HG02798 (cell line): Measurements from ENCODE around the gene EGFLAM.
"Not testable (repeated sequence)": the region's sequence is repeated elsewhere in the genome, so short reads cannot be mapped to it uniquely, and the experiment has no call there.

Experiments used
- ATAC-seq: cut with Tn5 transposase; IDR thresholded peaks from one replicate; pipeline ENCODE4 v1.9.1; 2021; ENCODE audit warnings: mild to moderate bottlenecking; ENCODE audit not compliant: unreplicated experiment, poor library complexity

The EGFLAM gene

DNA sequence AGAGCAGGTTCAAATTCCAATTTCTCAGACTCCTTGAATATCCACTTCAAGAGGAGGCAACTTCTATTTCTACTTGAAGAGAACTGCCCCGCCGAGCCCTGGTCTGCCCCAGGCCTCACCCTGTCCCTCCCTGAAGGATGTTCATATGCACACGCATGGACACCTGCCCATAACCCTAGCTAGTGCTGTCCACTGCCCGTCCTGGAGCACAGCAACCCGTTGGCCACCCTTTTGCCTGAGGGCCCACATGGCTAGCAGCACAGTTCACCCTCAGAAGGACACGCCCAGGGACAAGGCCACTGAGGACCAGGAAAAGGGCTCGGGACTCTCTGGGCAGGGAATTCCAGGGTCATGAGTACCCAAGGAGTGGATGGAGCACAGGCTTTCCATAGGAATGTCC lies 63.6 kb downstream of the EGFLAM start:
- no peak for ATAC-seq

DNA sequence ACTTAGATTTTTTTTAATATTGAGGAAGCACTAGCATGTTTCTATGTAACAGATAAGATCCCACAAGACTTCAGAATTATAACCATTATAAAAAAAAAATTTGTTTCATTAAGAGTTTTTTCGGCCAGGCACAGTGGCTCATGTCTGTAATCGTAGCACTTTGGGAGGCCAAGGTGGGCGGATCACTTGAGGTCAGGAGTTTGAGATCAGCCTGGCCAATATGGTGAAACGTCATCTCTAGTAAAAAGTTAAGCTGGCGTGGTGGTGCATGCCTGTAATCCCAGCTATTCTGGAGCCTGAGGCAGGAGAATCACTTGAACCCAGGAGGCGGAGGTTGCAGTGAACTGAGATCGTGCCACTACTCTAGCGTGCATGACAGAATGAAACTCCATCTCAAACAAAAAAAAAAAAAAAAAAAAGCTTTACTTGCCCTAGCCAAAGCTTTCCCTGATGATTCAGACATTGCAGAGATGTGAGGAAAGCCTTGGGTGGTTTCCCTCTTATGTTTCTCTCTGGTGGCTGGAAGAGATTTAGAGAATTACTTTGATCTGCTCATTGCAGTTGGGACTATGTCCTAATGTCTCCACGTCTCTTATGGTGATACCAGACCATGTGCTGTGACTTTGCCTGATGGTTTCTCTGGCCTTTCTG lies 65.4 kb downstream of the EGFLAM start:
- ATAC-seq = no peak

- ATAC-seq = no peak
Measured at GRCh38 chr5:38329132-38329715, 70.9 kb downstream of the EGFLAM start.

DNA sequence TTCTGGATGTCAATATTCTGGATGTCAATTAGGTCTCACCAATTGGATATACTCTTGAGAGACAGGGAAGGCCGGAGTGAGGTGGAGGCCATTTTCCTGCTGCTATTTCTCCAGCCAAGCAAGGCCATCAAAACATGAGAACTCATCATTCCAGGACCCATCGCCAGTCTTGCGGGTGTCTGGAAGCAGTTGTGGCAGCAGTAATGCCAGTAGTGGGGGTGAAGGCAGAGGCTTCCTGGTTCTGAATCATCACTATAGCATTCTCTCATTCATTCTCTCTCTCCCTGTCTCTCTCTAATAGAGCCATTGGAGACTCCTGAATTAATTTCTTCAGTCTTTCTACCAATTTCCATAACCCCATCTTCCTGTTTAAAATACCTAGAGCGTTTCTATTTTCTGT lies 71.8 kb downstream of the EGFLAM start:
- no peak for ATAC-seq

DNA sequence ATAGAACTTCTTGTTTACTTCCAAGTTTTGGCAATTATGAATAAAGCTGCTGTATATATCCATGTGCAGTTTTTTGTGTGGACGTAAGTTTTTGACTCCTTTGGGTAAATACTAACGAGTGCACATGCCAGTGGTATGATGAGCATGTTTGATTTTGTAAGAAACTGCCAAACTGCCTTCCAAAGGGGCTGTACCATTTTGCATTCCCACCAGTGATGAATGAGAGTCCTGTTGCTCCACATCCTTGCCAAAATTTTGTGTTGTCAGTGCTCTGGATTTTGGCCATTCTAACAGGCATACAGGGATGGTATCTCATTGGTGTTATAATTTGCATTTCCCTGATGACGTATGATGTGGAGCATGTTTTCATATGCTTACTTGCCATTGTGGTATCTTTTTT lies 73.5 kb downstream of the EGFLAM start:
- no peak for ATAC-seq

- ATAC-seq = not testable (repeated sequence)
Measured at GRCh38 chr5:38333181-38333580, 74.8 kb downstream of the EGFLAM start.

GRCh38 chr5:38338455-38338854 lies 80.1 kb downstream of the EGFLAM start:
- ATAC-seq = no peak

- ATAC-seq = no peak
Measured at GRCh38 chr5:38339446-38339845, 81.1 kb downstream of the EGFLAM start.

DNA sequence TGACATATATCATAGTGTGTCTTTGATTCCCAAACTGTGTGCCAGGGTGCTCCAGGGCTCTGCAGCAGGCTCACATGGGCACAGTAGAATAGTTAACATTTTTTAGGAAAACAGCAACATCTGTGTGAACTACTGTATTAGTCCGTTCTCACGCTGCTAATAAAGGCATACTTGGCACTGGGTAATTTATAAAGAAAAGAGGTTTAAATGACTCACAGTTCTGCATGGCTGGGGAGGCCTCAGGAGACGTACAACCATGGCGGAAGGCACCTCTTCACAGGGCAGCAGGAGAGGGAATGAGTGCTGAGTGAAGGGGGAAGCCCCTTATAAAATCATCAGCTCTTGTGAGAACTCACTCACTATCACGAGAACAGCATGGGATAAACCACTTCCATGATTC lies 82.7 kb downstream of the EGFLAM start:
- ATAC-seq = no peak

- ATAC-seq = no peak
Measured at GRCh38 chr5:38341641-38342040, 83.3 kb downstream of the EGFLAM start.

DNA sequence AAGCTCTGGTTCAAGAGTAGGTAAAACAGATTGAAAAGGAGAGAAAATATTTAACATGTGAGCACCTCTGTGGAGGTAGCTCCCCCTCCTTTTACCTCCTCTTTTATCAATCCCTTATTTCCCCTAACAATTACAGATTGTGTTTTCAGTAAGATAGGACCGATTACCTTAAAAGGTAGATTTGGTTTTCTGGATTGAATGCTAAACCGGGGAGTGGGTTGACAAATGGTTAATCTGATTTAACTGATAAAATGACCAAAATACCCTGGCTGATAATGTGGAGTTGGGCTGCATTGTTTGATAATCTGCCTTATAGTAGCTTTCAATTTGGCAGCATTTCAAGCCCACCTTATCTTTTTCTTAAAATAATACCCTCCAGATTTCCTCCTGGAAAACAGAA lies 83.9 kb downstream of the EGFLAM start:
- no peak for ATAC-seq

- no peak for ATAC-seq
Measured at GRCh38 chr5:38344891-38345290, 86.5 kb downstream of the EGFLAM start.

DNA sequence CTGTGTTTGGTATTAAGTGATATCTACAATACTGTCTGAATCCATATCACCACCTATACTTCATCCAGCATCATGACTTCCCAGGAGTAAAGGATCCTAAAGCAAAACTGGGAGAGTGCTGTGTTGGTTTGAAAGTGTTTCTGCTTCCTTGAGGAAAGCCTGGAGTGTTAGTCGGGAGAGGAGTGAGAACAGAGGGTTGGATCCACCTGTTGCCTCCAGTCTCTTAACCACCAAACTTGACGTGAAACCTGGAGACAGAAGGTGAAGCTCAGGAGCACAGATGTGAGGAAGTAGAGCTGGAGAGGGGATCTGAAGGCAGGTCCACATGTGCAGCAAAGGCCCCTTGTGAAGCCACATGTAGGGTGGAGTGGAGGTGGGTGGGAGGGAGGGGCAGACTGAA lies 88.2 kb downstream of the EGFLAM start:
- no peak for ATAC-seq

DNA sequence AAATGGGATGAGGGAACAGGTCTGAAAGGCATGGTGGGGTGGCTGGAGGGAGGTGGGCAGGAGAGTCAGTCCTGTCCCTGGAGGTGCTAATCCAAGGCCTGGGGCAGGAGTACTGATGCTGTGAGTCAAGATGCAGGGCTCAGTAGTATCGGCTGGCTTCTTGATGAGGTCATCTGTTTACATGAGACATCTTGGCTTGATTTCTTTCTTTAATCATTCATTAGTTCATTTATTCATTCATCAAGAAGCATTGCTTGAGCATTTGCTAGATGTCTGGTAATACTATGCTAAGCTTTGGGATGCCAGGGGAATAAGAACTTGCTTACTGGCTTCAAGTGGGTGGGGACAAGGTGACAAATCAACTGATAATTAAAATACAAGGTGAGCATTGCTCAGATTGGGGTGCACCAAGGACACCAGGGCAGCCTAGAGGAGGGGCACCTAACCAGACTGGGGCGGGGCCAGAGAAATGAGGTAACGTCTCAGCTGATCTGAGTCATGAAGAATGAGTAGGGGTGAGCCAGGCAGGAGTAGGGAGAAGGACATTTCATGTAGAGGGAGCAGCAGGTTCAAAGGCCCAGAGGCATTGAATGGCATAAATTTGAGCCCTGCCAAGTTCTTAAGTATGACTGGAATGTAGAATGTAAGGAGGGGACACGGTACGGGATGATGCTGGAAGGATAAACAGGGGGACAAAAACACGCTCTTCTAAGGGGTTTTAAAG lies 88.8 kb downstream of the EGFLAM start:
- ATAC-seq = no peak

- ATAC-seq = no peak
Measured at GRCh38 chr5:38347896-38348295, 89.5 kb downstream of the EGFLAM start.

DNA sequence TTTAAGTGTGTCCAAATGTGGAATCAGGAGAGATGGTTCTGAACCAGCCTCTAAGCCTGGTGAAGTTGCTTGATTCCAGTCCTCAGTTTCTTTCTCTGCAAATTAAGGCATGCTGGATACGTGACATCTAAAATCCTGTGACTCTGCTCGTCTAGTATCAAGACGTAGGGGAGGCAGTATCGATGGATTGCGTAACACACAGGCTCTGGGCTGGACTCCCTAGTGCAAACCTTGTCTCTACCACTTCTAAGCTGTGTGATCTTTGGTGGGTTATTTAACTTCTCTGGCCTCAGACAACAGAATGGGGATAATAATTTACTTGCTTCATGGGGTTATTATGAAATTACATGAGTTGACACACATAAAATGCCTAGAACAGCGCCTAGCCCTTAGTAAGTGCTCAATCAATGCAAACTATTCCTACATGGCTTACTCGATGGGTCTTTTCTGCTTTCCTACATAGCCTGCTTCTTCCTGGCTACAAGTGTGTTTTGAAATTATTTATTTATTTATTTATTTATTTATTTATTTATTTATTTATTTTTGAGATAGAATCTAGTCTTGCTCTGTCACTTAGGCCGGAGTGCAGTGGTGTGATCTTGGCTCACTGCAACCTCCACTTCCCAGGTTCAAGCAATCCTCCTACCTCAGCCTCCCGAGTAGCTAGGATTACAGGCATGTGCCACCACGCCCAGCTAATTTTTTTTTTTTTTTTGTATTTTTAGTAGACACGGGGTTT lies 102.1 kb downstream of the EGFLAM start:
- ATAC-seq = no peak

GRCh38 chr5:38362713-38363112 lies 104.4 kb downstream of the EGFLAM start:
- no peak for ATAC-seq

DNA sequence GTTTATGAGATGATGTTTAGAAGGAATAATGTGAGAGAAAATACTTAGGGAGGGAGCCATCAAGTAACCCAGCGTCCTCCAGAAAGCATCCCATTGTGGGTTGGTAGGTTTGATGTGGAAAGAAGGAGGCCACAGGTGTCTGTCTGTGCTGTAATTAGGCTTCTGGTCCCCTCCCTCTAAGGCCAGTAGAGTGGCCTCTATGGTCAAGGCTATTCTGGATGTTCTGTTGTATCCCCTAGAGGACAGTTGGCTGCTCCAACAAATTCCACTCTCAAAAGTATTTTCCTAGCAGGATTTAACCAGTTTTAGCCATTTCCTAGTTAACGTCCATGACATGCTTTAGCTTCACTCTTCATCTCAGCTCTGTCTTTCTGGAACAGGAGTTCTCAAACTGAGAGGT lies 106.5 kb downstream of the EGFLAM start:
- ATAC-seq = no peak

GRCh38 chr5:38367410-38367809 lies 109.1 kb downstream of the EGFLAM start:
- ATAC-seq = no peak

- ATAC-seq = no peak
Measured at GRCh38 chr5:38367966-38368365, 109.6 kb downstream of the EGFLAM start.

- no peak for ATAC-seq
Measured at GRCh38 chr5:38369692-38370091, 111.3 kb downstream of the EGFLAM start.
